IPS-18c (cell line): ENCODE measurements around the gene GGT7.

Source experiments
- H3K4me3 ChIP-seq: 2 replicates; pipeline ENCODE4 v1.7.0; 2013; ENCODE audit warnings: low read depth, mild to moderate bottlenecking, low read length, moderate library complexity; ENCODE audit not compliant: insufficient read depth
- H3K9me3 ChIP-seq: one replicate; pipeline ENCODE4 v1.6.1; 2013; ENCODE audit warnings: mild to moderate bottlenecking, low read length, moderate library complexity; ENCODE audit not compliant: control insufficient read depth, insufficient read depth

Gene GGT7

GRCh38 chr20:34862724-34863123 is 9.9 kb downstream of the GGT7 start:
- Histone ChIP-seq H3K9me3 (no peaks in the 10 kb centered on the region), H3K4me3 (no peak overlapping the region)

GRCh38 chr20:34861386-34862084 is 11.1 kb downstream of the GGT7 start:
- Histone ChIP-seq H3K4me3 (no peak overlapping the region), H3K9me3 (no peaks in the 10 kb centered on the region)

- H3K9me3 ChIP-seq: no peaks in the 10 kb centered on the region
- no peak overlapping the region for H3K4me3 ChIP-seq
Observed at GRCh38 chr20:34859826-34860545, 12.7 kb downstream of the GGT7 start.

GRCh38 chr20:34859367-34859766 is 13.3 kb downstream of the GGT7 start:
- Histone ChIP-seq H3K9me3 (no peaks in the 10 kb centered on the region), H3K4me3 (no peak overlapping the region)

GRCh38 chr20:34852298-34852697 is 20.4 kb downstream of the GGT7 start:
- no peak overlapping the region for H3K4me3 ChIP-seq
- no peaks in the 10 kb centered on the region for H3K9me3 ChIP-seq

- H3K9me3 ChIP-seq: no peaks in the 10 kb centered on the region
- no peak overlapping the region for H3K4me3 ChIP-seq
Observed at GRCh38 chr20:34850969-34851368, 21.7 kb downstream of the GGT7 start.

GRCh38 chr20:34849778-34850177 is 22.9 kb downstream of the GGT7 start:
- Histone ChIP-seq H3K9me3 (no peaks in the 10 kb centered on the region), H3K4me3 (no peak overlapping the region)

GRCh38 chr20:34848597-34848996 is 24.1 kb downstream of the GGT7 start:
- Histone ChIP-seq H3K9me3 (no peaks in the 10 kb centered on the region), H3K4me3 (no peak overlapping the region)

- H3K9me3 ChIP-seq: no peaks in the 10 kb centered on the region
- no peak overlapping the region for H3K4me3 ChIP-seq
Observed at GRCh38 chr20:34843421-34843820, 29.2 kb downstream of the GGT7 start.

- Histone ChIP-seq H3K4me3 (no peak overlapping the region), H3K9me3 (no peaks in the 10 kb centered on the region)
Observed at GRCh38 chr20:34842143-34842542, 30.5 kb downstream of the GGT7 start.

- Histone ChIP-seq H3K9me3 (no peaks in the 10 kb centered on the region), H3K4me3 (no peak overlapping the region)
Observed at GRCh38 chr20:34834459-34834893, 38.2 kb downstream of the GGT7 start.

GRCh38 chr20:34831936-34832335 is 40.7 kb downstream of the GGT7 start:
- Histone ChIP-seq H3K4me3 (no peak overlapping the region), H3K9me3 (no peaks in the 10 kb centered on the region)

GRCh38 chr20:34829191-34829590 is 43.5 kb downstream of the GGT7 start:
- no peaks in the 10 kb centered on the region for H3K9me3 ChIP-seq
- no peak overlapping the region for H3K4me3 ChIP-seq

- Histone ChIP-seq H3K9me3 (peaks cover 3% of the 10 kb centered on the region), H3K4me3 (peak within 1 kb of the TSS; percentile 78)
Observed at GRCh38 chr20:34825530-34826362, 46.9 kb downstream of the GGT7 start, which contains the start of gene NCOA6. Gene NCOA6, minus strand, starts transcription at chr20:34825651. Its CDS starts 43,296 bp downstream, at chr20:34782355.

GRCh38 chr20:34824806-34825529 is 47.7 kb downstream of the GGT7 start:
- Histone ChIP-seq H3K9me3 (peaks cover 3% of the 10 kb centered on the region), H3K4me3 (peak overlapping the region; percentile 78)

- Histone ChIP-seq H3K9me3 (peaks cover 3% of the 10 kb centered on the region), H3K4me3 (peak overlapping the region; percentile 78)
Observed at GRCh38 chr20:34824452-34824805, 48.2 kb downstream of the GGT7 start.

- peak overlapping the region; percentile 78; the same call in 1 of the 2 replicates for H3K4me3 ChIP-seq
- peaks cover 3% of the 10 kb centered on the region for H3K9me3 ChIP-seq
Observed at GRCh38 chr20:34824026-34824425, 48.6 kb downstream of the GGT7 start.
